BE2C (cell line): ENCODE data around the gene NCOA1.
"Not testable (repeated sequence)": the region's sequence is repeated elsewhere in the genome, so short reads cannot be mapped to it uniquely, and the experiment has no call there.

Source experiments
- DNase-seq: peaks from one replicate; pipeline ENCODE4 v3.0.0-alpha.2; 2020
- H3K27me3 ChIP-seq: fragments of 250-450 bp; sonication (Bioruptor Pico); 2 replicates; pipeline ENCODE4 v1.5.1; 2020; ENCODE audit warnings: mild to moderate bottlenecking
- H3K36me3 ChIP-seq: fragments of 250-450 bp; sonication (Bioruptor Pico); 2 replicates; pipeline ENCODE4 v1.5.1; 2020; ENCODE audit warnings: mild to moderate bottlenecking
- H3K4me1 ChIP-seq: fragments of 250-450 bp; sonication (Bioruptor Pico); 2 replicates; pipeline ENCODE4 v1.5.1; 2020
- H3K4me3 ChIP-seq: 2 replicates; pipeline ENCODE4 v1.5.1; 2011; ENCODE audit warnings: low read depth, low read length
- H3K9me3 ChIP-seq: fragments of 250-450 bp; sonication (Bioruptor Pico); 2 replicates; pipeline ENCODE4 v1.5.1; 2020
- TF ChIP-seq, protein P1 (sequence below): IDR thresholded peaks from 2 replicates; pipeline ENCODE4 v1.5.1; 2012; ENCODE audit warnings: mild to moderate bottlenecking, low read depth, low read length

Gene NCOA1

GRCh38 chr2:24461685-24462084, 29.4 kb upstream of the NCOA1 start:
- no peaks in the 10 kb centered on the region for H3K4me1 ChIP-seq
- no peaks in the 10 kb centered on the region for H3K27me3 ChIP-seq
- H3K36me3 ChIP-seq, result no peaks in the 10 kb centered on the region
- TF ChIP-seq, protein P1, sequence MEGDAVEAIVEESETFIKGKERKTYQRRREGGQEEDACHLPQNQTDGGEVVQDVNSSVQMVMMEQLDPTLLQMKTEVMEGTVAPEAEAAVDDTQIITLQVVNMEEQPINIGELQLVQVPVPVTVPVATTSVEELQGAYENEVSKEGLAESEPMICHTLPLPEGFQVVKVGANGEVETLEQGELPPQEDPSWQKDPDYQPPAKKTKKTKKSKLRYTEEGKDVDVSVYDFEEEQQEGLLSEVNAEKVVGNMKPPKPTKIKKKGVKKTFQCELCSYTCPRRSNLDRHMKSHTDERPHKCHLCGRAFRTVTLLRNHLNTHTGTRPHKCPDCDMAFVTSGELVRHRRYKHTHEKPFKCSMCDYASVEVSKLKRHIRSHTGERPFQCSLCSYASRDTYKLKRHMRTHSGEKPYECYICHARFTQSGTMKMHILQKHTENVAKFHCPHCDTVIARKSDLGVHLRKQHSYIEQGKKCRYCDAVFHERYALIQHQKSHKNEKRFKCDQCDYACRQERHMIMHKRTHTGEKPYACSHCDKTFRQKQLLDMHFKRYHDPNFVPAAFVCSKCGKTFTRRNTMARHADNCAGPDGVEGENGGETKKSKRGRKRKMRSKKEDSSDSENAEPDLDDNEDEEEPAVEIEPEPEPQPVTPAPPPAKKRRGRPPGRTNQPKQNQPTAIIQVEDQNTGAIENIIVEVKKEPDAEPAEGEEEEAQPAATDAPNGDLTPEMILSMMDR, result no peak
- H3K4me3 ChIP-seq, result no peak overlapping the region
- H3K9me3 ChIP-seq, result no peaks in the 10 kb centered on the region
- no peak for DNase-seq

DNA sequence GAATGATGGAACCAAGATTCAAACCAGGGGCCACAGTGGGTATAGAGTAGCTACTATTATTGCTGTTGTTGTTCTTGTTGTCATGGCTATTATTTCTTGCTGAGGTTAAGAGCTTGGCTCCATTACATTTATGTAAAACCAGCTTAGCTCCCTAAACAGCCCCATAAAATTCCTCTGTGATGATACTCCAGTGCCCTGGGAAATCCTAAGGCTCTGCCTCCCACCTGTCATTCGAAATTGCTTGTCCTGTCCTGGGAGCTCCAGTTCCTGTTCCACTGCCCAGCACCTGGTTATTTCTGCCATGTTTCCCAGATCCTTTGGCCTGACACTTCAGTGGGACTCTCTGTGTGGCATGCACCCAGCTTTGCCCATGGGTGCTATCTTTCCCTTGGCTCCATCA, 27.8 kb upstream of the NCOA1 start:
- TF ChIP-seq, protein P1, result no peak
- no peak for DNase-seq
- Histone ChIP-seq H3K4me1 (no peaks in the 10 kb centered on the region), H3K27me3 (no peaks in the 10 kb centered on the region), H3K36me3 (no peaks in the 10 kb centered on the region), H3K4me3 (no peak overlapping the region), H3K9me3 (no peaks in the 10 kb centered on the region)

DNA sequence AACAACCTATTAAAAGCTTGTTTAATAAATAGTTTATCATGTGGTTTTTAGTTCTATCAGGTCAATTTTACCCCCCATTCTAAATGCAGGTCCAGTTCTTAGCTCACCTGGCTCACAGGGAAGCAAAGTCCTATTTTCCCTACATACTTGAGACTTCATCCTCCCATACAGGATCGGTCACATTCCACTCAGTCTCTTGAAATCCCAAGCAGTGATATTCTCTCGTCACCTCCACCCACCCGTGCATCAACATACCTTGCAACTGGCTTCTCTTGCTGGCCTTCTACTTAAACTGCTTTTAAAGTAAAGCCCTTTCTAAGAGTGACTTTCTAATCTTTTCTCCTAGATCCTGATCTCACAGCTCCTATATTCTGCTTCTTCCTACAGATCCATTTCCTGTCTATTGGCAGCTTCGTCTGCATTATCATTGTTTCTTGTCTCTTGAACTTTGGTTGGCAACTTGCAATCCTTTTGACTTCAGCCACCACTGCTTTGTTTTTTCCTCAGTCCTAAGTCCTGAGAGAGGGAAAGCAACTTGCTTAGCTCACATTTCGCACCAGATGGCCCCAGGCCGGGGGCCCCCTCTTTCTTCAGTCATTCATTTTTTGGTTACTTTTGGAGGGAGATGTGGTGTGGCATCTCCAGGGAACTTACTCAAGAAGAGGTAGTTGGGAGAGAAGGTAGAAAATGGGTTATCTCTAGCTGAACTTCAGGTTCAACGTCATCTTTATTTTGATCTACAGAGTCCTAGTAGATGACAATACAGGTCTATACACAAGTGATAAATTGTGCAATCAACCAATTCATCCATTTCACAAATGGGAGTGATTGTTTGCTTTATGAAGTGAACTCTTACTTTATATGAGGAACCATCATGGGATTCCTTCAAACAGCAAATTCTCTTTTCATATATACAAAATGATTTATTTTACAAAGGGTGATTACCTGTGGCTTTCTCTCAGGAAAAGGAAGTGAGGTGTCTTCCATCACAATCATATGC, 23.9 kb upstream of the NCOA1 start:
- DNase-seq, result no peak
- TF ChIP-seq, protein P1, result no peak

GRCh38 chr2:24468453-24468852, 22.6 kb upstream of the NCOA1 start:
- not testable (repeated sequence) for H3K4me1 ChIP-seq

More for the DNA sequence above, 23.9 kb upstream of the NCOA1 start:
- H3K36me3 ChIP-seq, result no peaks in the 10 kb centered on the region
- no peaks in the 10 kb centered on the region for H3K4me1 ChIP-seq
- H3K9me3 ChIP-seq, result no peaks in the 10 kb centered on the region
- no peaks in the 10 kb centered on the region for H3K27me3 ChIP-seq
- H3K4me3 ChIP-seq, result no peak overlapping the region

DNA sequence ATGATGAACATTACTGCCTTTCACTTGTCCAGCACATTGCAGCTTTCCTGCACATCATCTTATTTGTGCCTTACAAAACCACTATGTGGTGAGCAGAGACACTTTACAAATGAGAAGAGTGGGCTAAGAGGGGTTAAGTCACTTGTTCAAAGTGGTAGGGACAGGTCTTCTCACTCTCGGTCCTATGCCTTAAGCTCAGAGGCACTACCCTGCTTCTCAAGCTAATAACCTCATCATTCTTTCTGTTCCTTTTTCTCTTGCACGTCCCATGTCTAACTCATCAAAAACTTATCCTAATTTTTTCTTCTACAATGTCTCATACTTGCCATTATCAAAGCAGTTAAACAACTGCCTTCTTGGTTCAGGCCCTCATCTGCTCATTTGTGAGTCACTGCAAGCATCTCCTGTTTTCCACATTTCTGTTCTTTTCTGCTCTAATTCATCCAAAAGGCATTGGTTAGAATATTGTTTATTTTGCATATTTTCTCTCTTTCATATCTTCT, 21.9 kb upstream of the NCOA1 start:
- Histone ChIP-seq H3K9me3 (no peaks in the 10 kb centered on the region), H3K27me3 (no peaks in the 10 kb centered on the region), H3K36me3 (no peaks in the 10 kb centered on the region), H3K4me3 (no peak overlapping the region), H3K4me1 (no peaks in the 10 kb centered on the region)
- no peak for DNase-seq
- TF ChIP-seq, protein P1, result no peak

More at GRCh38 chr2:24468453-24468852, 22.6 kb upstream of the NCOA1 start:
- not testable (repeated sequence) for DNase-seq, H3K36me3 ChIP-seq, H3K9me3 ChIP-seq, H3K4me3 ChIP-seq, H3K27me3 ChIP-seq

GRCh38 chr2:24471662-24472061, 19.4 kb upstream of the NCOA1 start:
- DNase-seq, result no peak
- no peaks in the 10 kb centered on the region for H3K36me3 ChIP-seq
- TF ChIP-seq, protein P1, result no peak

More at GRCh38 chr2:24471662-24472061, 19.4 kb upstream of the NCOA1 start:
- H3K4me1 ChIP-seq, result no peaks in the 10 kb centered on the region
- H3K4me3 ChIP-seq, result no peak overlapping the region
- H3K9me3 ChIP-seq, result no peaks in the 10 kb centered on the region
- no peaks in the 10 kb centered on the region for H3K27me3 ChIP-seq
